GM12878 (cell line): Measurements from ENCODE around the gene ADAMTS3.

Source experiments
- MXI1 ChIP-seq: fragments of 150-350 bp; IDR thresholded peaks from 2 replicates; pipeline ENCODE4 v1.6.1; 2011; ENCODE audit warnings: low read depth, mild to moderate bottlenecking, inconsistent platforms, low read length, improper control_type of control experiment
- MYC ChIP-seq: IDR thresholded peaks from 2 replicates; pipeline ENCODE4 v1.6.1; 2011; ENCODE audit warnings: mild to moderate bottlenecking, low read length, moderate library complexity, inconsistent platforms; ENCODE audit not compliant: insufficient read depth, insufficient replicate concordance, insufficient read length, severe bottlenecking
- NR2F1 ChIP-seq: fragments of 450-650 bp; conservative IDR thresholded peaks from 2 replicates; pipeline ENCODE4 v1.6.1; 2017; ENCODE audit warnings: mild to moderate bottlenecking
- RFX5 ChIP-seq: IDR thresholded peaks from 2 replicates; pipeline ENCODE4 v1.6.1; 2011; ENCODE audit warnings: low read depth, low read length, improper control_type of control experiment
- SMC3 ChIP-seq: IDR thresholded peaks from 2 replicates; pipeline ENCODE4 v1.6.1; 2011; ENCODE audit warnings: low read length, improper control_type of control experiment, borderline replicate concordance
- SREBF2 ChIP-seq: IDR thresholded peaks from 2 replicates; pipeline ENCODE4 v1.6.1; 2012; ENCODE audit warnings: mild to moderate bottlenecking, low read length
- ZNF207 ChIP-seq: fragments of 450-650 bp; IDR thresholded peaks from 2 replicates; pipeline ENCODE4 v1.6.1; 2014; ENCODE audit warnings: antibody characterized with exemption, mild to moderate bottlenecking, borderline replicate concordance
- TF ChIP-seq, protein P1 (sequence below), 3 experiments: IDR thresholded peaks in 2 of 3; conservative IDR thresholded peaks in 1 of 3; 2 replicates each; pipeline ENCODE4 v1.5.1; 2011; ENCODE audit warnings: low read depth in 3 of 3, low read length in 3 of 3, mild to moderate bottlenecking in 3 of 3, control low read depth in 2 of 3, moderate library complexity in 2 of 3, inconsistent platforms in 1 of 3, mixed read lengths in 1 of 3; ENCODE audit not compliant: control insufficient read depth in 2 of 3, insufficient read depth in 1 of 3; ENCODE audit errors: extremely low read depth in 1 of 3
- TF ChIP-seq, protein P2 (sequence below): IDR thresholded peaks from 2 replicates; pipeline ENCODE4 v1.6.1; 2011; ENCODE audit warnings: borderline replicate concordance, low read depth, mild to moderate bottlenecking, moderate library complexity, mixed read lengths, low read length; ENCODE audit not compliant: insufficient read depth; ENCODE audit errors: extremely low read length
- TF ChIP-seq, protein P3 (sequence below): IDR thresholded peaks from 2 replicates; pipeline ENCODE4 v1.6.1; 2012; ENCODE audit warnings: mild to moderate bottlenecking, low read depth, low read length
- TF ChIP-seq, protein P4 (sequence below): fragments of 450-650 bp; IDR thresholded peaks from 2 replicates; pipeline ENCODE4 v1.6.1; 2017; ENCODE audit warnings: mild to moderate bottlenecking
- TF ChIP-seq, protein P5 (sequence below): fragments of 450-650 bp; IDR thresholded peaks from 2 replicates; pipeline ENCODE4 v1.6.1; 2016; ENCODE audit warnings: mild to moderate bottlenecking, moderate library complexity, borderline replicate concordance

DNA sequence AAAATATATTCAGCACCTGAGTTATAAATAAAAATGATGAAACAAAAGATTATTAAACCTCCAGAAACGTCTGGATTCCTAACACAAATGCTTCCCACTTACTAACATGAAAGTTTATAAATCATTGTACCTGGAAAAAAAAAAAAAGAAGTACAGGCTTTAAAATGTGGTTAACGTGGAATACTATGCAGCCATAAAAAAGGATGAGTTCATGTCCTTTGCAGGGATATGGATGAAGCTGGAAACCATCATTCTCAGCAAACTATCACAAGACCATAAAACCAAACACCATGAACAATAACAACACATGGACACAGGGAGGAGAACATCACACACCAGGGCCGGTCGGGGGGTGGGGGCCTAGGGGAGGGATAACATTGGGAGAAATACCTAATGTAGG lies 160.5 kb downstream of the ADAMTS3 start:
- no peak for TF ChIP-seq ZNF207
- TF ChIP-seq, protein P1, sequence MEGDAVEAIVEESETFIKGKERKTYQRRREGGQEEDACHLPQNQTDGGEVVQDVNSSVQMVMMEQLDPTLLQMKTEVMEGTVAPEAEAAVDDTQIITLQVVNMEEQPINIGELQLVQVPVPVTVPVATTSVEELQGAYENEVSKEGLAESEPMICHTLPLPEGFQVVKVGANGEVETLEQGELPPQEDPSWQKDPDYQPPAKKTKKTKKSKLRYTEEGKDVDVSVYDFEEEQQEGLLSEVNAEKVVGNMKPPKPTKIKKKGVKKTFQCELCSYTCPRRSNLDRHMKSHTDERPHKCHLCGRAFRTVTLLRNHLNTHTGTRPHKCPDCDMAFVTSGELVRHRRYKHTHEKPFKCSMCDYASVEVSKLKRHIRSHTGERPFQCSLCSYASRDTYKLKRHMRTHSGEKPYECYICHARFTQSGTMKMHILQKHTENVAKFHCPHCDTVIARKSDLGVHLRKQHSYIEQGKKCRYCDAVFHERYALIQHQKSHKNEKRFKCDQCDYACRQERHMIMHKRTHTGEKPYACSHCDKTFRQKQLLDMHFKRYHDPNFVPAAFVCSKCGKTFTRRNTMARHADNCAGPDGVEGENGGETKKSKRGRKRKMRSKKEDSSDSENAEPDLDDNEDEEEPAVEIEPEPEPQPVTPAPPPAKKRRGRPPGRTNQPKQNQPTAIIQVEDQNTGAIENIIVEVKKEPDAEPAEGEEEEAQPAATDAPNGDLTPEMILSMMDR (IDR thresholded peaks at IDR 0.05 in 2 of 3, conservative IDR thresholded peaks at IDR 0.05 in 1 of 3; ENCODE audit: control insufficient read depth in 2 of 3, extremely low read depth in 1 of 3, insufficient read depth in 1 of 3, low read depth in 3 of 3, low read length in 3 of 3) = no peak
- TF ChIP-seq, protein P2, sequence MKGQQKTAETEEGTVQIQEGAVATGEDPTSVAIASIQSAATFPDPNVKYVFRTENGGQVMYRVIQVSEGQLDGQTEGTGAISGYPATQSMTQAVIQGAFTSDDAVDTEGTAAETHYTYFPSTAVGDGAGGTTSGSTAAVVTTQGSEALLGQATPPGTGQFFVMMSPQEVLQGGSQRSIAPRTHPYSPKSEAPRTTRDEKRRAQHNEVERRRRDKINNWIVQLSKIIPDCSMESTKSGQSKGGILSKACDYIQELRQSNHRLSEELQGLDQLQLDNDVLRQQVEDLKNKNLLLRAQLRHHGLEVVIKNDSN = no peak
- TF ChIP-seq, protein P3, sequence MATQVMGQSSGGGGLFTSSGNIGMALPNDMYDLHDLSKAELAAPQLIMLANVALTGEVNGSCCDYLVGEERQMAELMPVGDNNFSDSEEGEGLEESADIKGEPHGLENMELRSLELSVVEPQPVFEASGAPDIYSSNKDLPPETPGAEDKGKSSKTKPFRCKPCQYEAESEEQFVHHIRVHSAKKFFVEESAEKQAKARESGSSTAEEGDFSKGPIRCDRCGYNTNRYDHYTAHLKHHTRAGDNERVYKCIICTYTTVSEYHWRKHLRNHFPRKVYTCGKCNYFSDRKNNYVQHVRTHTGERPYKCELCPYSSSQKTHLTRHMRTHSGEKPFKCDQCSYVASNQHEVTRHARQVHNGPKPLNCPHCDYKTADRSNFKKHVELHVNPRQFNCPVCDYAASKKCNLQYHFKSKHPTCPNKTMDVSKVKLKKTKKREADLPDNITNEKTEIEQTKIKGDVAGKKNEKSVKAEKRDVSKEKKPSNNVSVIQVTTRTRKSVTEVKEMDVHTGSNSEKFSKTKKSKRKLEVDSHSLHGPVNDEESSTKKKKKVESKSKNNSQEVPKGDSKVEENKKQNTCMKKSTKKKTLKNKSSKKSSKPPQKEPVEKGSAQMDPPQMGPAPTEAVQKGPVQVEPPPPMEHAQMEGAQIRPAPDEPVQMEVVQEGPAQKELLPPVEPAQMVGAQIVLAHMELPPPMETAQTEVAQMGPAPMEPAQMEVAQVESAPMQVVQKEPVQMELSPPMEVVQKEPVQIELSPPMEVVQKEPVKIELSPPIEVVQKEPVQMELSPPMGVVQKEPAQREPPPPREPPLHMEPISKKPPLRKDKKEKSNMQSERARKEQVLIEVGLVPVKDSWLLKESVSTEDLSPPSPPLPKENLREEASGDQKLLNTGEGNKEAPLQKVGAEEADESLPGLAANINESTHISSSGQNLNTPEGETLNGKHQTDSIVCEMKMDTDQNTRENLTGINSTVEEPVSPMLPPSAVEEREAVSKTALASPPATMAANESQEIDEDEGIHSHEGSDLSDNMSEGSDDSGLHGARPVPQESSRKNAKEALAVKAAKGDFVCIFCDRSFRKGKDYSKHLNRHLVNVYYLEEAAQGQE = no peak
- TF ChIP-seq, protein P4, sequence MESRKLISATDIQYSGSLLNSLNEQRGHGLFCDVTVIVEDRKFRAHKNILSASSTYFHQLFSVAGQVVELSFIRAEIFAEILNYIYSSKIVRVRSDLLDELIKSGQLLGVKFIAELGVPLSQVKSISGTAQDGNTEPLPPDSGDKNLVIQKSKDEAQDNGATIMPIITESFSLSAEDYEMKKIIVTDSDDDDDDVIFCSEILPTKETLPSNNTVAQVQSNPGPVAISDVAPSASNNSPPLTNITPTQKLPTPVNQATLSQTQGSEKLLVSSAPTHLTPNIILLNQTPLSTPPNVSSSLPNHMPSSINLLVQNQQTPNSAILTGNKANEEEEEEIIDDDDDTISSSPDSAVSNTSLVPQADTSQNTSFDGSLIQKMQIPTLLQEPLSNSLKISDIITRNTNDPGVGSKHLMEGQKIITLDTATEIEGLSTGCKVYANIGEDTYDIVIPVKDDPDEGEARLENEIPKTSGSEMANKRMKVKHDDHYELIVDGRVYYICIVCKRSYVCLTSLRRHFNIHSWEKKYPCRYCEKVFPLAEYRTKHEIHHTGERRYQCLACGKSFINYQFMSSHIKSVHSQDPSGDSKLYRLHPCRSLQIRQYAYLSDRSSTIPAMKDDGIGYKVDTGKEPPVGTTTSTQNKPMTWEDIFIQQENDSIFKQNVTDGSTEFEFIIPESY = no peak
- TF ChIP-seq RFX5 = no peak
- no peak for TF ChIP-seq MXI1
- no peak for TF ChIP-seq MYC
- no peak for TF ChIP-seq SREBF2
- no peak for TF ChIP-seq SMC3
- TF ChIP-seq, protein P5, sequence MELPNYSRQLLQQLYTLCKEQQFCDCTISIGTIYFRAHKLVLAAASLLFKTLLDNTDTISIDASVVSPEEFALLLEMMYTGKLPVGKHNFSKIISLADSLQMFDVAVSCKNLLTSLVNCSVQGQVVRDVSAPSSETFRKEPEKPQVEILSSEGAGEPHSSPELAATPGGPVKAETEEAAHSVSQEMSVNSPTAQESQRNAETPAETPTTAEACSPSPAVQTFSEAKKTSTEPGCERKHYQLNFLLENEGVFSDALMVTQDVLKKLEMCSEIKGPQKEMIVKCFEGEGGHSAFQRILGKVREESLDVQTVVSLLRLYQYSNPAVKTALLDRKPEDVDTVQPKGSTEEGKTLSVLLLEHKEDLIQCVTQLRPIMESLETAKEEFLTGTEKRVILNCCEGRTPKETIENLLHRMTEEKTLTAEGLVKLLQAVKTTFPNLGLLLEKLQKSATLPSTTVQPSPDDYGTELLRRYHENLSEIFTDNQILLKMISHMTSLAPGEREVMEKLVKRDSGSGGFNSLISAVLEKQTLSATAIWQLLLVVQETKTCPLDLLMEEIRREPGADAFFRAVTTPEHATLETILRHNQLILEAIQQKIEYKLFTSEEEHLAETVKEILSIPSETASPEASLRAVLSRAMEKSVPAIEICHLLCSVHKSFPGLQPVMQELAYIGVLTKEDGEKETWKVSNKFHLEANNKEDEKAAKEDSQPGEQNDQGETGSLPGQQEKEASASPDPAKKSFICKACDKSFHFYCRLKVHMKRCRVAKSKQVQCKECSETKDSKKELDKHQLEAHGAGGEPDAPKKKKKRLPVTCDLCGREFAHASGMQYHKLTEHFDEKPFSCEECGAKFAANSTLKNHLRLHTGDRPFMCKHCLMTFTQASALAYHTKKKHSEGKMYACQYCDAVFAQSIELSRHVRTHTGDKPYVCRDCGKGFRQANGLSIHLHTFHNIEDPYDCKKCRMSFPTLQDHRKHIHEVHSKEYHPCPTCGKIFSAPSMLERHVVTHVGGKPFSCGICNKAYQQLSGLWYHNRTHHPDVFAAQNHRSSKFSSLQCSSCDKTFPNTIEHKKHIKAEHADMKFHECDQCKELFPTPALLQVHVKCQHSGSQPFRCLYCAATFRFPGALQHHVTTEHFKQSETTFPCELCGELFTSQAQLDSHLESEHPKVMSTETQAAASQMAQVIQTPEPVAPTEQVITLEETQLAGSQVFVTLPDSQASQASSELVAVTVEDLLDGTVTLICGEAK = no peak
- no peak for TF ChIP-seq NR2F1
